T follicular helper cell (primary cell): ENCODE results near the gene C1QTNF7.

ENCODE experiments used
- DNase-seq: peaks from one replicate; pipeline ENCODE4 v3.0.0-alpha.2; 2020; ENCODE audit warnings: low read depth

C1QTNF7 gene

DNA sequence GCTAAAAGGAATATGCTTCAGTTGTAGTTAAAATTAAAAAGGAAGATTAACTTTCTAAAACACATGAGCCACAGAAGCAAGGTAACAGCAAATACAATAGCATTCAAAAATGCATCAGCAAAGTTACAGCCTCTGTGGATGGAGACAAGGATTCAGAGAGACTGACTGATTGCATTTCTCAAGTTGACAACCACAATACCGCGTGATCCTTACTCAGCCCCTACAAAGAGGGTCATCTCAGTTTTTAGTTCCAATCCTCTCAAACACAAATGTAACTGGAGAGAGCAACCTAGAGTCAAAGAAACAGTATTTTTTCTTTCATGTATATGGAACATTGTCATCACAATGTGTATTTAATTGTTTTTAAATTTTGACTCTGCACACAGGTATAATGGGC lies 14.2 kb upstream of the C1QTNF7 start:
- DNase-seq: no peak

DNA sequence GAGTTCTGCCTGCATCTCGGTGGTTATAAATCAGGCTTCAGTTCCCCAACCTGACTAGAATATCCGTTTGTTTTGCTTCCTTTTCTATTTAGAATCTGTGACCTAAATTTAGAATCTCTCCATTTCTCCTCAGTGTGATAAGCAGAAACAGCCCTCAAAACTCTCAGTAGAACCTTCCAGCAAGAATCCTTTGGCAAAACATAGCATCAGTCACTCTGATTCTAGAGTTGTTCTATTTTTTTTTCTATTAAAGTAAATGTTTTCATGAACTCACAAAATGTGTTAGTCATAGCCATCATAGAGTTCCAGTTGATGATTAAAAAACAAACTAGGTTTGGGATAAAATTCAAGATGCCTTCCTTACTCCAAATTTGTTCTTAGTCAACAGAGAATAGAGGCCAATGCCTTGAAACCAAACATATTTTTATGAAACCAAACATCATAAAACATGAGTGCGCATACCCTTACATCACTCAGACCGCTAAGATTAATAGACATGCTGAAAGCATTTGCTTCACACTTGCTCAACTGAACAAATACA lies 13.2 kb upstream of the C1QTNF7 start:
- no peak for DNase-seq

DNA sequence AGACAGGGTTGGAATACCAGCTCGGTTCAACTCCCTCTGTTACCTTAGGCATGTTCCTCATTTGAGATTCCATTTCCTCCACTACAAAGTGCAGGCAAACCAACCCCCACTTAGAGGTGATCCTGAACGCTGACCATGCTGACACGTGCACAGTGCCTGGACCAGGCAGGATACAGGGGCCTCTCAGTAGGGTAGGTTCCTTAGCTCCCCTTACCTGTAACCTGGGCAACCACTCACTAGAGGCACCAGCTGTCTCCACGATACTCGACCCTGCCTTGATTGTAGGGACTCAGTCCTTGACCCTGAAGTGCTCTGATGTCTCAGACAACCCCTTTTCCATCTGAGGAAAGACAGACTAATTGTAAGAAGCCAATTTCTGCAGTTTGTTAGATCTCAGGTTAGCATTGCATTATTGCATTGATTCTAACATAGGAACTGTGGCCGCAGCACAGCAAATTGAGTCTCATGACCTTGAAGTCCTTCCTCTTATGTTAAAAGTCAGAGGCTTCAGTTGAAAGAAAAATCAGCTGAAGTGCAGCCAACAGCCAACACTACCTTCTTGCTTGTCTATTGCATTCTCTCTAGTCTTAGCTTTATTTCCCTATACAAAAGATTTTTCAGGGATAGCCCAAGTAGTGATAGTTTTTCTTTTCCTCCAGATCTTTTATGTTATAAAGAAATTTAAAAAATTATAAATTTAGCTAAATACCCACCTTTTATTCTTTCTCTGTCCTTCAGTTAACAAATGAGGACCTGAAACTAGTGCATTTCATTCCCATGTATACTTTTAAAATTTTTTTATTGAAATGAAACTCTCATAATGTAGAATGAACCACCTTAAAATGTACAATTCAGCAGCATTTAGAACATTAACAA lies 11.2 kb upstream of the C1QTNF7 start:
- no peak for DNase-seq

DNA sequence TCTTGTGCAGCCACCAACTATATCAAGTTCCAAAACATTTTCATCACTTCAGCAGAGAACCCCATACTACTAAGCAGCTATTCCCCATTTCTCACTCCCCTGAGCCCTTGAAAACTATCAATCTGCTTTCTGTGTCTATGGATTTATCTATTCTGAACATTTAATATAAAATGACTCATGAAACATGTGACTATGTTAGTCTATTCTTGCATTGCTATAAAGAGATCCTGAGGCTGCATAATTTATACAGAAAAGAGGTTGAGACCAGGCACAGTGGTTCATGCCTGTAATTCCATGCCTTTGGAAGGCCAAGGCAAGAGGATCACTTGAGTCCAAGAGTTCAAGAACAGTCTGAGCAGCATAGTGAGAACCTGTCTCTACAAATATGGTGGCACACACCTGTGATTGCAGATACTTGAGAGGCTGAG lies 10.6 kb upstream of the C1QTNF7 start:
- no peak for DNase-seq

DNA sequence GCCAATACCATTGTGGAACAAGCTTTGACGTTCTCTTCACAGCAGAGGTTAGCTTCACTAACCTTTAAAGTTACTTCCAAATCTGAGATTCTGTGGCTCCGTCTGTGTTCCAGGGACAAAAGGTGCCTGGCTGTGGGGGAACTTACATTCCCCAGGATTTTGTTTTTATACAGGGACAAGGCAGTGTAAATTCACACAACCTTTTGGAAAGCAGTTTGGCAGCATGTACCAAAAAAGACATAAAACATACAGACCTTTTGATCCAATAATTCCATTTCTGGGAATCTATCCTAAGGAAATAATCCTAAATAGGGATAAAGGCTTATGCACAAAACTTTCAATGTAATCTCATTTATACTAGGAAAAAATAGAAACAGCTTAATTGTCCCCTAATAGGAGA lies 8.9 kb upstream of the C1QTNF7 start:
- DNase-seq: no peak

DNA sequence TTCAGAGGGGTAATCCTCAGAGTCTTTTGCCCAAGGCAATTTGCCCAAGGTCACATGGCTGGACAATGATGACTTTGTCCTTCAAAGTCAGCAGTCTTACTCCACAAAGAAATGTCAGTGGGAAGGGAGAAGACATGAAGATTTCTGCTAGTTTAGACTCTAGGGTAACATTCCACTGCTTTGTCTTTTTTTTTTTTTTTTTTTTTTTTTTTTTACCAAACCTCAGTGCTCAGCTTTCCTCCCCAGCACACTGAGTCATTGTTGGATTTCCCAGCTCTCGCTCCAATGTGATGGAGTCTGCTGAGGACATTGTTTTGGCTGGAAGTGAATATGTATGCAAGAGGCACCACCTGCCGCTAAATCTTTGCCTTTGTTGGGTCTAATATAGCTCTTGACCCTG lies 7.2 kb upstream of the C1QTNF7 start:
- DNase-seq: no peak

DNA sequence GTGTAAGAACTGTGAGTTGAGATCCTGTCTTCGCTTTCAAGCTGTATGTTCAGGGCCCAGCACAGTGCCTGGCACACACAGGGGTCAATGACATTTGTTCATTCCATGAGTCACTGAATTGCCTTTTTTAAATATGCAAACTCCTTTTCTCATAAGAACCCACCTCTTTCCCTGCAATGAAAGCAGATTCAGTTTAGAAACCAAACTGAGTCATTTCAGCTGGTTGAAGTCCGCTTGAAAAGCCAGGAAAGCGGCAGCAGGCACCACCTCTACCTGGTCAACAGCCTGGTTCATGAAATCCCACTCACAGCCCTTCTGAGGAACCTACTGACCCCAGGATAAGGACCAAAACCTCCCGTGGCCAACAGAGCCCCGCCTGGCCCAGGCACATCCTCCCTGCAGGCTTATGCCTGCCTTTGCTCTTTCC lies 4.5 kb upstream of the C1QTNF7 start:
- no peak for DNase-seq

DNA sequence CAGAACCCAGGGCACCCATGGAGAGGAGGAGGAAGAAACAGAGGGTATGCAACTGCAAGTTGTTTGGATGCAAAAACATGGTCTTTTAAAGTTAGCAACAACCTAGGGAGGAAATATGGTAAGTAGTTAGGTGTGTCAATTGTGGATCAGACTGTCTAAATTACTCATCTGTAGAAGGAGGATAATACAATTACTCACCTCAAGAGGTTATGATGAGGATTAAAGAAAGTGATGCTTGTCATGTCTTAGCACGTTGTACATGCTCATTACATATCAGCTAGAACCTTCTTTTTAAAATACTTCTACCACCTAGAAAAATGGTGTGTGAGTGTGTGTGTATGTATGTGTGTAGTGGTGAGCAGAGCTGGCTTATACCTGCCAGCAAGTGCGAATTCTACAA lies 2.3 kb upstream of the C1QTNF7 start:
- no peak for DNase-seq

DNA sequence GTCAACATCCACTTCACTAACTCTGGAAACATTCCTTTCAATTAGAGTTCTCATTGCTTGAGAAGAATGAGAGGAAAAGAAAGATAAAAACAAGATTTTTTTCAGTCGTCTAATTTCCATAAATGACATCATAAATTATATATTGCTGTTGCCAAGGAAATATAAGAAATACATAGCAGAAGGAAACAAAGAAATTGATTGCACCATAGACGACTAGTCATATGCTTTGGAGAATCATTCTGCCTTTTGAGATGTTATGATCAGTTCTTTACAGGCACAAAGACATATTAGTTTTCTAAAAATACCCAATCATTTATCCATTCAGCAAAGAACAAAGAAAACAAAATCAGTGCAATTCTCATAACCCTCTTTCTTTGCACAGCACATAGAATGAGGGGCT lies 672 bp upstream of the C1QTNF7 start:
- DNase-seq: no peak

DNA sequence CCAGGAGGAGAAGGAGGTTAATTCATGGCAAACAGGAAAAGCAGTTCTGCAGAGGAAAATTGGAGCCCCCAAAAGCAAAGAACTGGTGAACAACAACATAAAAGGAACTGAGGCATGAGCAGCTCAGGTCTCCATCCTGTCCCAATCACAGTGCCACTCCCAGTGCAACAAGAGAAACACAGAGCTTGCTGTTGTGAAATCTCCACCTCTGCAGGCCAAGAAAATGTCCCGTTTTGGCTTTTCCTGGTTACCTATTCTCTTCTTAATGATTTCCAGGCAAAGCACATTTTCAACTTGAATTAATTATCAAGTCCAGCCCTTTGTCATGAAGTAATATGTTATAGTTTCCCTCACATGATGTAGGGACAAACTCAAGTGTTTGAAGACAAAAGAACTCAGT lies 778 bp downstream of the C1QTNF7 start:
- no peak for DNase-seq

DNA sequence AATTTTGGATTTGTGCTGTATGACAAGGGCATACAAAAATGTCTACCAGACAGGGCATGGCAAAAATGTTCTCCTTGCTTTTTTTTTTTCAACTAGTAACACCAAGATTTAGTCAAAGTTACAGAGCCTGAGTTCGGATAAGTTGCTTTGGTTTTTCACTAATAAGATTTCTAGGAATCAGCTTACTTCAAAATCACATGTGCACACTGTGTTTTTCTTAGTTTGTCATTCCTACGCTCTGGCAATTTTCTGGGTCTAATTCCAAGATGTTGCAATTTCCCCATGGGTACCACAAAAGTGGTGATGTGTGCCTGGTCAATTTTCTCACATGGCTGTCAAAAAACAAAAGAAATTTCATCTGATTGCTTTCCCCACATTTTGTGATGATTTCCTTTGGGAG lies 6.3 kb downstream of the C1QTNF7 start:
- DNase-seq: no peak

DNA sequence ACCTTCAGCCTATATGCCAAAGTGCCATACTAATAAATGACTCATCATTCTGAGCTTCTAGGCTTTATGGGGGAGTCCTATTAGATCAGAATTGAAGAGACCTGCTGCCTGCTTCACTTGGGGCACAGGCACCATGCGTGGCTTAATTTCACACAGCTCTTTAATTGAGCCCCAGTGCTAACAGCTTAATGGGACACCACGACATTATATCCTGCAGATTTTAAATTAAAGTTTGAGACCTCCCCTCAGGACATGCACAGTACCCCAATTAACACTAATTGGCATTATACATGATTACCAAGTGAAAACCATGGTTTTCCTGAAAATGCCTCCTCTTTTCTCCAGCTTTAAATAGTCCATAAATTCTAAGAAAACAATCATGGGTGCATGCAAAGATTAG lies 6.8 kb downstream of the C1QTNF7 start:
- no peak for DNase-seq

DNA sequence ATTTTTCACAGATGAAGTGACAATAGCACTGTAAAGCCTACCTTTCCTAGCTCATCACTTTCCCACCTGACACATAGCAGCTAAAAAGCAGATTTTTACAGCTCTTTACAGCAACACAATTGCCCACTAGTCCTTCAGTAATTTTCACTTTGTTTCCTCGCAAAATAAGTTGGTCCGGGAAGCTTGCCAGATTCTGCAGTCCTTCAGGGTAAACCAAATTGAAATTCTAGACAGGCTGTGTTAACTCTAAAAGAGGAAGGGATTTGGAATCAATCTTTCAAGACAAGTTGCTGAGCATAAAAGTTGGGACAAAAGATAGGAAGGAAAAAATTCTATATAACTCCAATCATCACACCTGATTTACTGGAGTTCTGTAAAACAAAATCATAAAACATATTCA lies 8.7 kb downstream of the C1QTNF7 start:
- no peak for DNase-seq

DNA sequence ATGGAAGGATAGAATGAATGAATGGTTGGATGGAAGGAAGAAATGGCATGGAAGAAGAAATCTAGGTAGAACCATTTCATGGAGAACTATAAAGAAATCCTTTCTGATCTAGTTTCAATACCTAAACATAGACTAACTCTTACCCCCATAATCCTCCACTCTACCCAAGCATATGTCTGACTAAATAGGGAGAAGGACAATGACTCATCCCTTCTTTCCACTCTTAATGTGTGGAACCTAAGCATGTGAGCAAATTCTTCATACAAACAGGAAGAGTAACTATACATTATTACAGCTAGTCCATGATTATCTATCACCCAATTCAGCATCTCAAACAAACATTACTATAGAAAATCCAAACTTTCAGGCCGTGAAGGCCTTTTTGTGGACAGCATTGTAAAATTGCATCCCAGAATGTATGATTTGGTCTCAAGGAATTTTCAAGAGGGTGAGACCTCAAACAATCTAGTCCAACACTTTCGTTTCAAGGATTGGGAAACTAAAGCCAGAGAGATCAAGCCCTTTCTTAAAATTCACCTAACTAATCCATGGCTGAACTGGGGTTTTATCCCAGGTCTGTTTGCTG lies 11.2 kb downstream of the C1QTNF7 start:
- no peak for DNase-seq

DNA sequence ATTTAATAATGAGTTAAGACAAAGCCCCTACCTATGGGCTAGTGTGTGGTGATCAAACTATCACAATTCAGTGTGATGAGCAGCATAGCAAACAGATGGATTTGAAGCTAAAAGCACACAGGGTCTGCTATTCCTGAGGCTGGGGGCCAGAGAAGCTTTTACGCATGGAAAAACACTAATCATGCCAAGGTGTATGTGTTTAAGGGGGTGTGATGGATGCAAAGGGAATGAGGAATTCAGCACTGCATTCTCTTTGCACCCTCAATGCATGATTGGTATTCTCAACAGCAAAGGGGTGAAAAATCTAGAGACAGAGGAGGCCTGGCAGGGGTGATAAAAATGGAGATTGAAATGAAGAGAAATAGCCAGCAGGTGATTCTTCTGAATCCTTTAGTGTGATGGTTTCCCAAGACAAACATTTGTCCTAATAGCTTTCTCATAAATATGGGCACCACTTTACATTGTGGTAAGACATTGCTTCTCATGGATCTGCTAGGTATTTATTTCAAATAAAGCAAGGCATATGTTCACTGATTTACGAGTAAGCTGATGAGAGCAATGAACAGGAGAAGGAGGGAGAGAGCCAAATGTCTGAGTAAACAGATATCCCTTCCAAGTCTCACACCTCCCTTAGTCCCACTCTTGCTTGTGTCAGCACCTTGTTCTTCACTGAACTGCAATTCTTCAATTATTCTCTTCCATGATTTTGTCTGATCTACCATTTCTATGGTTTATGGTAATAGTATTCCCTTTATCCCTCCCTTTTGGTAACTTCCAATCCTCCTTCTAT lies 15.7 kb downstream of the C1QTNF7 start:
- DNase-seq: no peak

DNA sequence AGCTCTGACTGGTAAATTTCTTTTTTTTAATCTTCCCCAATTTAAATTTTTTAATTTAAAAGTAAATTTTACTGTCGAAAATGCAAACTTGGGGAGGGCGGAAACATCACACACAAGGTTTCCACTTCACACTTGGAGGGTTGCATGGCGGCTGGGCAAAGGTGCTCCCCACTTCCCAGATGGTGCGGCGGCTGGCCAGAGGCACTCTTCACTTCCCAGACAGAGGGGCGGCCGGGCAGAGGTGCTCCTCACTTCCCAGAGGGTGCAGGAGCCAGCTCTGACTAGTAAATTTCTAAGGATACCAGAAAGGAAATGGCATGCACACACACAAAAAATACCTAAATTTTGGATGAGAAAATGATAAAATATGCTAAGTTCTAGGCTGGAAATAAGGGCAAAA lies 16.4 kb downstream of the C1QTNF7 start:
- DNase-seq: no peak

DNA sequence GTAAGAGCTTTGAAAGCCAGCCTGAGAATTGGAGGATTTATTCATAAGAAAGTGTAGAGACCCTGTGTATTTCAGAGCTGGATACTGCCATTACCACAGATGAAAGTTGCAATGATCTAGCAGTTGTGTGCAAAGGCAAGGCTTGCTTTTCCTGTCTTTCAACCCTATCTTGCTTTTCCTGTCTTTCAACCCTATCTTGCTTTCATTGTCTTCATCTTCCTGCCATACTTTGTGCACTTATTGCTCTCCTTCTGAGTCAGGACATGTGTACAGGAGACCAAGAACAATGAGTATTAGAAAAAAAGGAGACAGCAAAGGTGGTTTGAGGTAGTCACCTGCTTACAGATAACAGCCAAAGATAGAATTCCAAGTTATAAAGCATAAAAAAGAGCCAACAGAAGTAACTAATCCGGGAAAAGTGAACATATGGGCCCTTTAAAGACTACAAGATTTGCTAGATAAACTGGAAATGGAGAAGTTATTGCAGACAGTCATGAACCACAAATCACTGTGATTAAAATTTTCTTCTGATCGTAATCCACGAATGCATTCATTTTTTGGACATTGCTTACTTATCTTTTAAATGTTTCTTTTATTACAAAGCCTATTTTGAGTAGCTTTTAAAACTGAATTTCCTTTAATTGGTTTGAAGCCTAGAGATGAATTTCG lies 17.2 kb downstream of the C1QTNF7 start:
- no peak for DNase-seq

DNA sequence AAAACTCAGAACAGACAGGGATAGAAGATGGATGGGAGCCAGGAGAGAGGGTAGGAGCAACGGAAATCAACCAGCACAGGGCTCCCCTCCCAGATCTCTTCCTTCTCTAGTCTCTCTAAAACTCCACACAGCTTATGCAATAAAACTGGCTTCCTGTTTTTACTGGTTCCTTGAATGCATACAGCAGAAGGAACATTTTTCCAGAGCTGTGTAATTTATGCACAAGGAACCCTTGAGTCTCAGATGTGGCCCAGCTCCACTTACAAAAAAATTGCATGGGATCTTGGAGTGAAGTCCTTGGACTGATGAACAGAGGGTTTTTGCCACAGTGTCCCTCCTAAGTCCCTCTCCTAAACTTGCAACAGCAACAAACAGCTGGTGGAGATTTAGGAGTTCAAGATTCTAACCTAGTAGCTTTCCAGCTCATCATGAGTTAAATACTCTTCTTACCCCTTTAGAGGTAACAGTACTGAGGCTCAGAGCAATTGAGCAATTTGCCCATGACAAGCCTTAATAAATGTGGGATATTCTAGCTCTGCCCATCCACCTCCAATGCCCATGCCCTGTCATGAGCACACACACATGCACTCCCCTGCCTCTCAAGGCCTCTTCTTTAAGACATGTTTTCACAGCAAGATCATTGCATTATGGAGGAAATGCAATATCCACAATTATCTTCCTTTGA lies 23.5 kb downstream of the C1QTNF7 start:
- no peak for DNase-seq

DNA sequence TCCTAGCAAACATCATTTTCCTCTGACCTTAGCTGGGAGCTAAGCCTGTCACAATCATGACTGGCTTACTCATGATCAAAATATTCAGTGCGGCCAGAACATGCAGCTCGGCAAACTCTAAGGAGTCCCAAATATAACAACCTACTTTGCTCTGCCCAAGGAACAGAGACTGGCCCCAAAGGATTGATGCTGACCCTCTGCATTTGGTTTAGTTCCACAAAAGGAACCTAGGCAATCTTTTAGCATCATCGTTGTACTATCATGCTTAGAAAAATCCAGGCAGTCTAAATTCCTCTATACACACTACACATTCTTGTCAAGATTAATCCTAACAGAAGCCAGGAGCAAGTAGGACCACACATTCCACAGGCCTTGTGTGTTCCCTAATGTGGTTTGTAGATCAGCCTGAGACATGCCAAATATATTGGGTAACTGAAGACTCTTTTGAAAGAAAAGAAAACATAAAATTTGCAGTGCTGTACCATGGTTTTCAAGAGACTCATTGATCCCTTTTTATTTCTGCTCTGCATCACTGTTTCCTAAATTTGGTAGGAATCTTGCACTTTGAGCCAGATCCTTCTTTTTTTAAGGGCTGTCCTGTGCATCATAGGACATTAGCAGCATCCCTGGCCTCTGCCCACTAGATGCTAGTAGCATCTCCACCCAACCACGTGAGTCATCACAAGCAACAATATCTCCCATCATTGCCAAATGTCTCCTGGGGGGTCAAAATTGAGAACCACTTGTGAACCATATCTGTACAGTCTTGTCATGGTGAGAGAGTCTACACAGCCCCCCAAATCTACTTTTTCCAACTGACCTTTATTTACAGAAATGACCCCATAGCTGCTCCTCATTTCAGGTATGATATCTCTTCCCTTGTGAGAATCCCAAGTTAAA lies 24.3 kb downstream of the C1QTNF7 start:
- DNase-seq: no peak

DNA sequence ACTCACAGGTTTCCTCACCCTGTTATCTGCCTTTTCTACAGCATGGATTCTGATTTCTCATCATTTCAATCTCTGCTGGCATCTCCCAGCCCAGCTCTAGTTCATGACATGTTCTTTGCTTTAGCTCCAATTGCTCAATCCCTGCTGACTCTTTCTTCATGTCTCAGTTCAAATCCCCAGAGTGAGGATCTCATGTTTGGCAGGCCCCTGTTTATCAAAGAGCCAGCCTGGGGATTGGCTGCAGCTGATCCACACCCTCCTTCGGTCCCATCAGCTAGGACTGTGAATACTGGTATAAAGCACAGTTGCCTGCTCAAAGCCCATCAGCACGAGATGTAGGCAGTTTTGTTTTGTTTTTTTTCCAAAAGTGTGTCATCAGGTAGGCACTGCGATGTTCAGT lies 27.5 kb downstream of the C1QTNF7 start:
- no peak for DNase-seq
